ENCODE data around the gene ALDH7A1.

GRCh38 chr5:126561908-126562307 lies 33.1 kb downstream of the ALDH7A1 start:
- TF ChIP-seq MAX (IDR thresholded peaks at IDR 0.05; ENCODE audit: low read depth, low read length): no peak
- TF ChIP-seq, protein P1, sequence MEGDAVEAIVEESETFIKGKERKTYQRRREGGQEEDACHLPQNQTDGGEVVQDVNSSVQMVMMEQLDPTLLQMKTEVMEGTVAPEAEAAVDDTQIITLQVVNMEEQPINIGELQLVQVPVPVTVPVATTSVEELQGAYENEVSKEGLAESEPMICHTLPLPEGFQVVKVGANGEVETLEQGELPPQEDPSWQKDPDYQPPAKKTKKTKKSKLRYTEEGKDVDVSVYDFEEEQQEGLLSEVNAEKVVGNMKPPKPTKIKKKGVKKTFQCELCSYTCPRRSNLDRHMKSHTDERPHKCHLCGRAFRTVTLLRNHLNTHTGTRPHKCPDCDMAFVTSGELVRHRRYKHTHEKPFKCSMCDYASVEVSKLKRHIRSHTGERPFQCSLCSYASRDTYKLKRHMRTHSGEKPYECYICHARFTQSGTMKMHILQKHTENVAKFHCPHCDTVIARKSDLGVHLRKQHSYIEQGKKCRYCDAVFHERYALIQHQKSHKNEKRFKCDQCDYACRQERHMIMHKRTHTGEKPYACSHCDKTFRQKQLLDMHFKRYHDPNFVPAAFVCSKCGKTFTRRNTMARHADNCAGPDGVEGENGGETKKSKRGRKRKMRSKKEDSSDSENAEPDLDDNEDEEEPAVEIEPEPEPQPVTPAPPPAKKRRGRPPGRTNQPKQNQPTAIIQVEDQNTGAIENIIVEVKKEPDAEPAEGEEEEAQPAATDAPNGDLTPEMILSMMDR (IDR thresholded peaks at IDR 0.05; ENCODE audit: low read depth, low read length): no peak

Measured in NB4 (cell line).